IPS DF 19.7 (cell line): ENCODE data around the gene SLC9A8.
"Not testable (repeated sequence)": the region's sequence is repeated elsewhere in the genome, so short reads cannot be mapped to it uniquely, and the experiment has no call there.

ENCODE experiments used
- DNase-seq: peaks from one replicate; pipeline ENCODE4 v3.0.0-alpha.2; 2013; ENCODE audit warnings: low read depth, low spot score

Gene SLC9A8

GRCh38 chr20:49893242-49894072 lies 80.8 kb downstream of the SLC9A8 start:
- no peak for DNase-seq

DNA sequence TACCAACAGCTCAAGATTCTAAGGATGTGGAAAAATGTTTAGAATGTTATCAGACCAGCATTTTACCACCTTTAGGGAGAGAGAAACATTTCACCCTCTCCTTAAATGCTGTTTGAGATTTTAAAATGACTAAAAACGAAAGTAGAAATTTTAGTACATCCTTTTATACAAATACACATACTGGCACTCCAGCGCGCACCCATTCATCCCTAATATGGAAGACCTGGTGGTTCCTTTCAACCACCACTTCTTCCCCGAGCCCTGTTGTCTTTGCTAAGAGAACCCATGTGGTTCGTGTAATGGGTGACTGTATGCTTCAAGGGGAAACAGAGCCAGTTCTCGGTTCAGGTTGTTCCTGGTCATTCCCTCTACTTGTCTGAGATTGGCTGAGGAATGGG lies 81.4 kb downstream of the SLC9A8 start:
- no peak for DNase-seq

GRCh38 chr20:49895474-49896093 lies 83.0 kb downstream of the SLC9A8 start:
- DNase-seq = not testable (repeated sequence)

GRCh38 chr20:49896204-49896603 lies 83.6 kb downstream of the SLC9A8 start:
- DNase-seq = no peak

- no peak for DNase-seq
Observed at GRCh38 chr20:49899541-49900383, 87.1 kb downstream of the SLC9A8 start.

DNA sequence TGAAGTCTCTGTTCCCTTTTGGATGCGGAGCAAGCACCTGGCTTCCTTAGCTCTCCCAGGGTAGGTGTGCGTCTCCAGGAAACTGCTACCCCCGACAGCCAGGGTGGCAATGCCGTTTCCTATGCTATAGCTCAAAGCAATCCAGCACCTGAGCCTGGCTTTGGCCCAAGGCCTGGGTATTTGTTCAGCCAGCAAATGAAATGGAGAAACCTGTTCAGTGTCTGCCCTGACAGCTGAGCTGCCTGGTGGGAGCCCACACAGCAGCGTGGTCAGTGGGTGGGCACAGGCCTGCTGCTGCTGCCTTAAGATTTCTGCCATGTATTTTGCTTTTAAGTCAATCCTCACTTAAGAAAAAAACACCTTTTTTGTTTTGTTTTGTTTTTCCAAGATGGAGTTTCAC lies 89.0 kb downstream of the SLC9A8 start:
- DNase-seq = no peak

DNA sequence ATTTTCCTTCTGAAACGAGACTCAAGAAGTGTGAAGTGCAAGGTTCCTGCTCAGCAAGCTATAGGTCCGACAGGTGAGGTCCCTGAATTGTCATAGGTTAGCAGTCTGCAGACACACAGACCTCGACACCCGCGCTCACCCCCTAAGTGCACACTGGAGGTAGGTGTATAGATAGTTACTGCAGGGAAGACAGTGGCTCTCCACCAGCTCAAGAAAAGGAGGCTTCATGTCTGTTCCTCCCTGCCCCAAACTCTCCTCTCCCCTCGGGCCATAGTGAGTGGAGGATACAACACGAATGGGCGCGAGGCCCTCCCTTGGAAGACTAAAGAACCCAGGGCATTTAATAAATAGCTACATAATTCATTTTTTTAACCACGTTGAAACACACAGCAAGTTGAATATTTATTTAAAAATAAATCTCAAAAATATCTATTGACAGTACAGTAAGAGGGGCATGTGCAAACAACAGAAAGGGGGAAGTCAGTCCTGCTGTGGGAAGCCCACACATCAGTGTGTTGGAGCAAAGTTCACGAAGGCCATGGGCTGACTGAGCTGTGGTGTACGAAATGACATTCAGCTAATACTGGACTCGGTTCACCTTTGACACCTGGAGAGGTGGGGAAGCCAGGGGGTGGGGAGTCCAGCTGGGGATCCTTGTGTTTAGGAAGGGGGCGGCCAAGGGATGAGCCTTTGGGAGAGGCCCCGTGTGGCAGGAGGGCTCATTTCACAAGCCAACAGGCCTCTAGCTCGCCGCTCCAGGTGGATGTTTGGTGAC lies 92.0 kb downstream of the SLC9A8 start:
- DNase-seq = no peak

DNA sequence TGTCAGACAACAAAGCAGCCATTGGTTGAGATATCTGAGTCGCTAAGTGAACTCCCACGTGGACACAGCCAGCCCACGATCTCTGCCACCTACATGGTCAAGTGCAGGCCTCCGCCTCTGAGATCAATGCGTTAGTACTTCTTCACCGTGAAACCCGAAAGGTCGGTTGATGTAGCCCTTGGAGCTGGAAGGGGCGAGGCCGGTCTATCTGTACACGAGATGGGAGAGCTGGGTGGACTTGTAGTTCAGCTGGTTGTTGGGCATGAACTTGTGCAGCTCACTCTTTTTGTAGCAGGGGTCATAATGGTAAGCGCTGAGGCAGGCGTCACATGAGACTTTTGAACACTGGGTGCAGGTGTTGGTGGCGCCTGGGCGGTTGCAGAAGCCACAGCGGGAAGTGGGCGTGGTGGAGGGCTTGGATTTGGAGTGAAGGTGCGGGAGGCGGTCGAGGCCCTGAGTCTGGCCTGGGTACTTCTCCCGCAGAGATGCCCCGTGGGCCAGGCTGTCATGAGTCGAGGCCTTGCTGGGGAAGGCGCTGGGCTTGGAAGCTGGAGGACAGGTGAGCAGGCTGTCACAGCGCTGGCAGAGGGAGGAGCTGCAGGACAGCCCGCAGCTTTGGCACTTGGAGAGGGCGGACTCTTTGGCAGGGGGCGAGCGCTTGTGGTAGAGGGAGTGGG lies 92.9 kb downstream of the SLC9A8 start:
- no peak for DNase-seq

GRCh38 chr20:49906101-49906604 lies 93.5 kb downstream of the SLC9A8 start:
- no peak for DNase-seq

DNA sequence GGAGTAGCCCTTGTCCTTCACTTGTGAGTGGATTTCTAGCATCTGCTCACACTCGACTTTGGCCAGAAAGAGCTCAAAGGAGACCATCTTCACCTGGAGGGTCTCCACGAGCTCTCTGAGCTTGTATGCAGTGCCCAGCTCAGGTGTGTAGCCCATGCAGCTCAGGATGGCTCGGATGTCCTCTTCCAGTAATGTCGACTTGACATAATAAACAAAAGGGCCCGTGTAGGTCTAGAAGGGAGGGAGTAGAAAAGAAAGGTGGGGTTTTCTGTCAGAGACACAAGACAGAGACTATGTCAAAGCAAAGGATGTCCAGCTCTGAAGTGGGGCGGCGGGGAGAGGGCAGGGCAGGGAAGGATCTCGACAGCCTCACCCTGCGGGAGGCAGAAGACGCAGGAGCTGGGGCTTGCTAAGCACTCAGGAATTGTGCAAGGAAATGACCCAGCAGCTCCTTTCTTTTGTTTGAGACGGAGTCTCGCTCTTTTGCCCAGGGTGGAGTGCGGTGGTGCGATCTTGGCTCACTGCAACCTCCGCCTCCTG lies 94.1 kb downstream of the SLC9A8 start:
- no peak for DNase-seq

DNA sequence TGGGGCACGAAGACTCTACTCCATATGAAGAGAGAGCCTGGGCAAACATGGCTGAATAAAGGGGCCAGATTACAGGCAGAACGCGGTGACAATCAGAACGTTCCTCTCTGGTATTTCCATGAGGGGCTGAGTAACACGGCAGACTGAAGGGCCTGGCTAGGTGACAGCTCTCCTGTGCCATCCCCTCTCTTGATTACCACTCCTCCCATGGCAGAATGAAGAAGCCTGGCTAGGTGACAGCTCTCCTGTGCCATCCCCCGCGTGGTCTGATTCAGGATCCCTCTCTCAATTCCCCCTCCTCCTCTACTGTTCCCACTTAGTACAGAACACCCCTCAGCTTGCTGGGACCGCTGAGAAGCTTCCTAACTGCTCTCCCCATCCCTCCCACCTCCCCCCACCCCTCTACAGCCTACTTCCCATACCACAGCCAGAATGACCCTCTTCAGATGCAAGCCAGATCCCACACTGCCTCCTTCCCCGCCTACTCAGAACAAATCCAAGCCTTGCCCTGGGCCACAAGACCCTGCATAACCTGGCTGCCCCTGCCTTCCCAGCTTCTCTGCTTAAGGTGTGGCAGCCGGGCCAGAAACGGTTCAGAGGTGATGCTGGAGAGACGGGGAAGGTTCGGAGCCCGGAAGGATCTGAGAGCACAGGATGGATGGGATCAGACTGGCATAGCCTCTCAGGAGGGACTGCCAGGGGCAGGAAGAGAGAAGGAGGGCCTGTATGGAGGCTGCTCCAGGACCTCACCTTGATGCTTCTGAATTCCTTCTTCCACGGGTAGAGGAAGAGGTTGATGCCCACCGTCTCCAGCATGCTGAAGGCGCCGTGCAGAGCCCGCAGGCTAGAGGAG lies 95.0 kb downstream of the SLC9A8 start:
- DNase-seq = no peak

- DNase-seq = no peak
Observed at GRCh38 chr20:49908258-49908565, 95.6 kb downstream of the SLC9A8 start.

GRCh38 chr20:49909499-49910339 lies 97.1 kb downstream of the SLC9A8 start:
- DNase-seq = no peak

- no peak for DNase-seq
Observed at GRCh38 chr20:49910340-49910706, 97.7 kb downstream of the SLC9A8 start.

- no peak for DNase-seq
Observed at GRCh38 chr20:49913399-49914047, 100.9 kb downstream of the SLC9A8 start.

- DNase-seq = no peak
Observed at GRCh38 chr20:49914310-49915117, 101.9 kb downstream of the SLC9A8 start.

GRCh38 chr20:49915118-49915379 lies 102.4 kb downstream of the SLC9A8 start:
- DNase-seq = no peak
